Mesenchymal stem cell (in vitro differentiated cells and primary cell): ENCODE measurements around the gene CHST11.

Experiments used
- DNase-seq: peaks from one replicate; pipeline ENCODE4 v3.0.0-alpha.2; 2013
- H2AFZ ChIP-seq: one replicate; pipeline ENCODE4 v1.6.1; 2013; ENCODE audit warnings: low read depth, mild to moderate bottlenecking, control low read depth, inconsistent platforms, low read length, moderate library complexity
- H2AK5ac ChIP-seq: 2 replicates; pipeline ENCODE4 v1.6.1; 2013; ENCODE audit warnings: low read length, moderate library complexity, mild to moderate bottlenecking, inconsistent platforms; ENCODE audit not compliant: severe bottlenecking
- H2BK120ac ChIP-seq: one replicate; pipeline ENCODE4 v1.6.1; 2013; ENCODE audit warnings: low read depth, mild to moderate bottlenecking, inconsistent platforms, low read length, moderate library complexity
- H2BK12ac ChIP-seq, 2 experiments: one replicate each; pipeline ENCODE4 v1.6.1; 2013; ENCODE audit warnings: inconsistent platforms in 2 of 2, low read length in 2 of 2, mild to moderate bottlenecking in 2 of 2, moderate library complexity in 2 of 2, control low read depth in 1 of 2
- H2BK15ac ChIP-seq: one replicate; pipeline ENCODE4 v1.6.1; 2013; ENCODE audit warnings: mild to moderate bottlenecking, low read depth, inconsistent platforms; ENCODE audit not compliant: poor library complexity, severe bottlenecking
- H2BK5ac ChIP-seq: 2 replicates; pipeline ENCODE4 v1.6.1; 2013; ENCODE audit warnings: low read depth, mild to moderate bottlenecking, low read length, control low read depth, inconsistent platforms; ENCODE audit not compliant: poor library complexity, severe bottlenecking
- H3K14ac ChIP-seq, 2 experiments: one replicate each; pipeline ENCODE4 v1.6.1; 2013; ENCODE audit warnings: inconsistent platforms in 2 of 2, low read length in 2 of 2, control low read depth in 1 of 2, mild to moderate bottlenecking in 1 of 2, moderate library complexity in 1 of 2
- H3K18ac ChIP-seq, 2 experiments: one replicate each; pipeline ENCODE4 v1.6.1; 2013; ENCODE audit warnings: inconsistent platforms in 2 of 2, low read length in 2 of 2, control low read depth in 1 of 2, low read depth in 1 of 2, mild to moderate bottlenecking in 1 of 2
- H3K23ac ChIP-seq, 2 experiments: one replicate each; pipeline ENCODE4 v1.6.1; 2013; ENCODE audit warnings: inconsistent platforms in 2 of 2, low read length in 2 of 2, mild to moderate bottlenecking in 2 of 2, moderate library complexity in 2 of 2, control low read depth in 1 of 2
- H3K27ac ChIP-seq: 2 replicates; pipeline ENCODE4 v1.5.1; 2013; ENCODE audit warnings: mild to moderate bottlenecking, moderate library complexity, low read length, control low read depth, inconsistent platforms; ENCODE audit not compliant: poor library complexity, severe bottlenecking
- H3K27me3 ChIP-seq, 2 experiments: 2 replicates each; pipeline versions ENCODE4 v1.6.1 to v1.7.0; 2013; ENCODE audit warnings: low read length in 2 of 2, mild to moderate bottlenecking in 2 of 2, moderate library complexity in 2 of 2, control low read depth in 1 of 2, inconsistent platforms in 1 of 2; ENCODE audit not compliant: control insufficient read depth in 1 of 2, insufficient read depth in 1 of 2
- H3K36me3 ChIP-seq, 2 experiments: 2 replicates each; pipeline versions ENCODE4 v1.6.1 to v1.7.0; 2013; ENCODE audit warnings: low read length in 2 of 2, control low read depth in 1 of 2, inconsistent platforms in 1 of 2, low read depth in 1 of 2, mild to moderate bottlenecking in 1 of 2; ENCODE audit not compliant: insufficient read depth in 2 of 2, control insufficient read depth in 1 of 2
- H3K4ac ChIP-seq, 2 experiments: one replicate each; pipeline ENCODE4 v1.6.1; 2013; ENCODE audit warnings: inconsistent platforms in 2 of 2, low read length in 2 of 2, mild to moderate bottlenecking in 2 of 2, moderate library complexity in 2 of 2, control low read depth in 1 of 2, low read depth in 1 of 2
- H3K4me1 ChIP-seq: 2 replicates; pipeline ENCODE4 v1.6.1; 2013; ENCODE audit warnings: low read depth, low read length, control low read depth; ENCODE audit not compliant: control insufficient read depth, insufficient read depth
- H3K4me2 ChIP-seq: 2 replicates; pipeline ENCODE4 v1.6.1; 2013; ENCODE audit warnings: low read length, mild to moderate bottlenecking, inconsistent platforms; ENCODE audit not compliant: poor library complexity, severe bottlenecking
- H3K4me3 ChIP-seq, 2 experiments: 2 replicates each; pipeline versions ENCODE4 v1.5.1 to v1.7.0; 2013; ENCODE audit warnings: low read length in 2 of 2, mild to moderate bottlenecking in 2 of 2, control low read depth in 1 of 2, low read depth in 1 of 2; ENCODE audit not compliant: insufficient read depth in 1 of 2
- H3K79me1 ChIP-seq: replicated peaks from 2 replicates; pipeline ENCODE4 v1.6.1; 2013; ENCODE audit warnings: mild to moderate bottlenecking, control low read depth, low read length, inconsistent platforms; ENCODE audit not compliant: poor library complexity, severe bottlenecking
- H3K9ac ChIP-seq: 2 replicates; pipeline ENCODE4 v1.7.0; 2013; ENCODE audit warnings: mild to moderate bottlenecking, low read length, moderate library complexity
- H3K9me3 ChIP-seq: 2 replicates; pipeline ENCODE4 v1.7.0; 2013; ENCODE audit warnings: mild to moderate bottlenecking, low read length; ENCODE audit not compliant: control insufficient read depth
- H4K8ac ChIP-seq: one replicate; pipeline ENCODE4 v1.6.1; 2013; ENCODE audit warnings: inconsistent platforms, mild to moderate bottlenecking, low read length, moderate library complexity
- H4K91ac ChIP-seq: one replicate; pipeline ENCODE4 v1.6.1; 2013; ENCODE audit warnings: mild to moderate bottlenecking, low read length, inconsistent platforms
- WGBS: methylation state at CpG from one replicate; pipeline ENCODE4 v1.1.7; 2013; ENCODE audit warnings: mixed read lengths; 5-methylcytosine and 5-hydroxymethylcytosine counted together

The CHST11 gene

GRCh38 chr12:104747330-104747729 is 290.6 kb downstream of the CHST11 start:
- no peak overlapping the region for H4K8ac ChIP-seq
- no peak overlapping the region for H2BK120ac ChIP-seq
- no peak overlapping the region for H3K27ac ChIP-seq
- H3K36me3 ChIP-seq, result no peaks in the 10 kb centered on the region
- no peak overlapping the region for H3K4ac ChIP-seq
- H4K91ac ChIP-seq, result no peak overlapping the region
- no peak overlapping the region for H3K9ac ChIP-seq
- H3K18ac ChIP-seq, result no peak overlapping the region
- no peaks in the 10 kb centered on the region for H3K79me1 ChIP-seq
- no peak for DNase-seq
- no peak overlapping the region for H3K14ac ChIP-seq
- H3K27me3 ChIP-seq, result peaks cover 0 to 18% of the 10 kb centered on the region in 2 experiments
- H3K4me1 ChIP-seq, result no peaks in the 10 kb centered on the region
- H3K23ac ChIP-seq, result no peak overlapping the region
- no peak overlapping the region for H2AK5ac ChIP-seq
- no peak overlapping the region for H2AFZ ChIP-seq
- H3K9me3 ChIP-seq, result no peaks in the 10 kb centered on the region
- no peak overlapping the region for H2BK15ac ChIP-seq
- no peak overlapping the region for H2BK5ac ChIP-seq
- 90% methylated on average over 2 of the region's 2 CpGs for WGBS
- no peak overlapping the region for H3K4me2 ChIP-seq
- no peak overlapping the region for H2BK12ac ChIP-seq
- no peak overlapping the region for H3K4me3 ChIP-seq

- 82% methylated on average over 5 of the region's 8 CpGs for WGBS
- H2BK5ac ChIP-seq, result no peak overlapping the region
These were observed 291.2 kb downstream of the CHST11 start for GRCh38 chr12:104747955-104748354.

GRCh38 chr12:104748356-104748755 is 291.6 kb downstream of the CHST11 start:
- H3K4me3 ChIP-seq, result no peak overlapping the region
- H3K4me1 ChIP-seq, result no peaks in the 10 kb centered on the region
- H3K27ac ChIP-seq, result no peak overlapping the region
- DNase-seq, result no peak
- H2BK120ac ChIP-seq, result peak overlapping the region; percentile 43
- 90% methylated on average over 7 of the region's 7 CpGs for WGBS
- peaks cover 0 to 18% of the 10 kb centered on the region in 2 experiments for H3K27me3 ChIP-seq
- H3K36me3 ChIP-seq, result no peaks in the 10 kb centered on the region
- no peak overlapping the region for H4K8ac ChIP-seq
- no peaks in the 10 kb centered on the region for H3K79me1 ChIP-seq
- no peak overlapping the region for H2AFZ ChIP-seq
- no peak overlapping the region for H3K4me2 ChIP-seq
- H3K4ac ChIP-seq, result no peak overlapping the region
- H2AK5ac ChIP-seq, result no peak overlapping the region
- no peak overlapping the region for H4K91ac ChIP-seq
- no peak overlapping the region for H2BK5ac ChIP-seq
- H3K14ac ChIP-seq, result no peak overlapping the region
- H3K9me3 ChIP-seq, result no peaks in the 10 kb centered on the region
- H3K23ac ChIP-seq, result no peak overlapping the region
- peak overlapping the region in 1 of 2 experiments; percentile 78 for H3K18ac ChIP-seq
- H3K9ac ChIP-seq, result no peak overlapping the region
- H2BK15ac ChIP-seq, result no peak overlapping the region
- no peak overlapping the region for H2BK12ac ChIP-seq

More at GRCh38 chr12:104747955-104748354, 291.2 kb downstream of the CHST11 start:
- H3K9me3 ChIP-seq, result no peaks in the 10 kb centered on the region
- no peak overlapping the region for H4K8ac ChIP-seq
- H2AFZ ChIP-seq, result no peak overlapping the region
- peaks cover 0 to 18% of the 10 kb centered on the region in 2 experiments for H3K27me3 ChIP-seq
- no peak overlapping the region for H3K27ac ChIP-seq
- no peak overlapping the region for H3K23ac ChIP-seq
- H3K4me2 ChIP-seq, result no peak overlapping the region
- no peak overlapping the region for H3K4me3 ChIP-seq
- no peak overlapping the region for H3K18ac ChIP-seq
- H4K91ac ChIP-seq, result no peak overlapping the region
- no peaks in the 10 kb centered on the region for H3K4me1 ChIP-seq
- no peak for DNase-seq
- H2AK5ac ChIP-seq, result no peak overlapping the region
- H3K14ac ChIP-seq, result no peak overlapping the region
- no peak overlapping the region for H3K4ac ChIP-seq
- H2BK120ac ChIP-seq, result peak overlapping the region; percentile 43
- no peak overlapping the region for H3K9ac ChIP-seq
- H3K36me3 ChIP-seq, result no peaks in the 10 kb centered on the region
- H2BK12ac ChIP-seq, result no peak overlapping the region
- no peak overlapping the region for H2BK15ac ChIP-seq
- H3K79me1 ChIP-seq, result no peaks in the 10 kb centered on the region

GRCh38 chr12:104748790-104749189 is 292.0 kb downstream of the CHST11 start:
- no peak overlapping the region for H3K4me2 ChIP-seq
- no peaks in the 10 kb centered on the region for H3K79me1 ChIP-seq
- no peak overlapping the region for H4K91ac ChIP-seq
- no peak overlapping the region for H4K8ac ChIP-seq
- H3K4me3 ChIP-seq, result no peak overlapping the region
- no peaks in the 10 kb centered on the region for H3K9me3 ChIP-seq
- H2AK5ac ChIP-seq, result no peak overlapping the region
- peak; percentile 73 for DNase-seq
- H2BK120ac ChIP-seq, result peak overlapping the region; percentile 43
- H3K18ac ChIP-seq, result peak overlapping the region in 1 of 2 experiments; percentile 18
- H3K36me3 ChIP-seq, result no peaks in the 10 kb centered on the region
- no peak overlapping the region for H2BK12ac ChIP-seq
- no peak overlapping the region for H2BK15ac ChIP-seq
- H2AFZ ChIP-seq, result no peak overlapping the region
- peak overlapping the region in 1 of 2 experiments; percentile 46 for H3K23ac ChIP-seq
- H3K4ac ChIP-seq, result no peak overlapping the region
- WGBS, result 66% methylated on average over 4 of the region's 5 CpGs
- no peak overlapping the region for H3K27ac ChIP-seq
- H3K4me1 ChIP-seq, result no peaks in the 10 kb centered on the region
- no peak overlapping the region for H2BK5ac ChIP-seq
- H3K9ac ChIP-seq, result no peak overlapping the region
- peaks cover 0 to 18% of the 10 kb centered on the region in 2 experiments for H3K27me3 ChIP-seq
- no peak overlapping the region for H3K14ac ChIP-seq
